Epithelial cell of proximal tubule (primary cell): Measurements from ENCODE around the gene POLDIP3. TPM values are rescaled to one million over a fixed set of nuclear protein-coding genes. Genes with fewer than 3 reads are reported as not detected.

Experiments used
- DNase-seq: peaks from one replicate; pipeline ENCODE4 v3.0.0-alpha.2; 2011; ENCODE audit warnings: low read depth
- H3K4me3 ChIP-seq: 2 replicates; pipeline ENCODE4 v1.5.1; 2011; ENCODE audit warnings: low read depth, mild to moderate bottlenecking, low read length
- total RNA-seq: library from RNA; depleted of rRNA; stranded (reverse); fragments of >200 nt; gene quantifications from 2 replicates; pipeline ENCODE4 v1.2.3, GENCODE V29; 2015
- TF ChIP-seq, protein P1 (sequence below): conservative IDR thresholded peaks from 2 replicates; pipeline ENCODE4 v1.5.1; 2012; ENCODE audit warnings: low read depth, mild to moderate bottlenecking, low read length

POLDIP3 gene
- total RNA-seq, 1 donor from 2014 or later: 35.0 TPM

- TF ChIP-seq, protein P1, sequence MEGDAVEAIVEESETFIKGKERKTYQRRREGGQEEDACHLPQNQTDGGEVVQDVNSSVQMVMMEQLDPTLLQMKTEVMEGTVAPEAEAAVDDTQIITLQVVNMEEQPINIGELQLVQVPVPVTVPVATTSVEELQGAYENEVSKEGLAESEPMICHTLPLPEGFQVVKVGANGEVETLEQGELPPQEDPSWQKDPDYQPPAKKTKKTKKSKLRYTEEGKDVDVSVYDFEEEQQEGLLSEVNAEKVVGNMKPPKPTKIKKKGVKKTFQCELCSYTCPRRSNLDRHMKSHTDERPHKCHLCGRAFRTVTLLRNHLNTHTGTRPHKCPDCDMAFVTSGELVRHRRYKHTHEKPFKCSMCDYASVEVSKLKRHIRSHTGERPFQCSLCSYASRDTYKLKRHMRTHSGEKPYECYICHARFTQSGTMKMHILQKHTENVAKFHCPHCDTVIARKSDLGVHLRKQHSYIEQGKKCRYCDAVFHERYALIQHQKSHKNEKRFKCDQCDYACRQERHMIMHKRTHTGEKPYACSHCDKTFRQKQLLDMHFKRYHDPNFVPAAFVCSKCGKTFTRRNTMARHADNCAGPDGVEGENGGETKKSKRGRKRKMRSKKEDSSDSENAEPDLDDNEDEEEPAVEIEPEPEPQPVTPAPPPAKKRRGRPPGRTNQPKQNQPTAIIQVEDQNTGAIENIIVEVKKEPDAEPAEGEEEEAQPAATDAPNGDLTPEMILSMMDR: no peak
- H3K4me3 ChIP-seq: peak overlapping the region; percentile 37
- DNase-seq: no peak
Observed at GRCh38 chr22:42645341-42645937, 30.8 kb upstream of the POLDIP3 start.

DNA sequence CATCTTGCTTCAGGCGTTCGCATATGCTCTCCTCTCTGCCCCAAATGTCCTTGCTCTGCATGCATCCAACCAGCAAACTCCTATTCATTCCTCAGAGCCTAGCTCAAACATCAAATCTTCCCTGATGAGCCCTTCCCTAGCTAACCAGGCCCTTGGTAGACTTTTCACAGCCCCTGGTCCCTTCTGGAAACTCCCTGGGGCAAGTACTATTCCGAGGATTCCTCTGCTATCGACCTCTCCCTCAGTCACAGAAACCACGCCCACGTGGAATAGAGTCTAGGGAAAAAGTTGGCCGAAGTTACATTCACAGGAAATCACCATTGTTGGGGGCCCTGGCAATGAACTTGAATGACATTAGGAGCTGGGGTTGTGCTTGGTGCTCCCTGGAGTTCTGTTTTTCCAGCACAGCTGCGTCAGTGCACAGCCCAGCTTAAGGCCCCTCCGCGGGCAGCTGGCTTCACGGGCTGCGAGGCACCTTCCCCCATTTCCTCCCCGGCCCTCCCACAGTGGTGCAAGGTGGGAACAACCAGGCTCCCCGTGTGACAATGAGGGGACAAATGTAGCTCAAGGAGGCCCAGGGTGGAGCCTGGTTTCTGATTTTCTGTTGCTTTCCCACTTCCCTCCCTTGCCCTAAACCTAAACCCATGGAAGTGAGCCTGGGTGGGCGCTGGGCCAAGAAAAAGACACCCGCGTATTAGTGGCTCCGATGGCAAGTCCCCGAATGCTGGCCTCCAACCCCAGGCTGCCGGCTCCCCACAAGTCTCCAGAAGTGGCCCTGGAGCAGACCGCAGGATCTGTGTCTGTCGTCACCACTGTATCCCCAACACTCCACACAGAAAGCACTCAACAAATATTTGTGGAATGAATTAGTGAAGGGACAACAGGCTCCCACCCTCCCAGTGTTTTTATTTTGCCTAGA is 30.0 kb upstream of the POLDIP3 start:
- no peak overlapping the region for H3K4me3 ChIP-seq
- TF ChIP-seq, protein P1: no peak
- DNase-seq: no peak

- TF ChIP-seq, protein P1: no peak
- no peak overlapping the region for H3K4me3 ChIP-seq
- DNase-seq: no peak
Observed at GRCh38 chr22:42643634-42644421, 29.1 kb upstream of the POLDIP3 start.

- DNase-seq: no peak
- TF ChIP-seq, protein P1: no peak
- H3K4me3 ChIP-seq: no peak overlapping the region
Observed at GRCh38 chr22:42642806-42643633, 28.3 kb upstream of the POLDIP3 start.

GRCh38 chr22:42641801-42642413 is 27.2 kb upstream of the POLDIP3 start:
- DNase-seq: no peak
- TF ChIP-seq, protein P1: no peak
- no peak overlapping the region for H3K4me3 ChIP-seq
